Activated T-cell treated with anti-CD3 and anti-CD28 coated beads for 24 hours (primary cell): ENCODE data around the gene ZNF366.

Experiments
- DNase-seq: peaks from one replicate; pipeline ENCODE4 v3.0.0-alpha.2; 2020; ENCODE audit warnings: low read depth

Gene ZNF366

GRCh38 chr5:72518001-72518683 lies 10.9 kb upstream of the ZNF366 start:
- DNase-seq = no peak

GRCh38 chr5:72516916-72517315 lies 9.7 kb upstream of the ZNF366 start:
- no peak for DNase-seq

GRCh38 chr5:72515211-72515610 lies 8.0 kb upstream of the ZNF366 start:
- no peak for DNase-seq

GRCh38 chr5:72512593-72512860 lies 5.3 kb upstream of the ZNF366 start:
- no peak for DNase-seq

GRCh38 chr5:72511774-72512592 lies 4.8 kb upstream of the ZNF366 start:
- DNase-seq = no peak

GRCh38 chr5:72511366-72511765 lies 4.2 kb upstream of the ZNF366 start:
- DNase-seq = no peak

GRCh38 chr5:72510610-72511181 lies 3.5 kb upstream of the ZNF366 start:
- DNase-seq = no peak

GRCh38 chr5:72509401-72509800 lies 2.2 kb upstream of the ZNF366 start:
- no peak for DNase-seq

GRCh38 chr5:72508241-72509170 lies 1.3 kb upstream of the ZNF366 start:
- DNase-seq = no peak

- no peak for DNase-seq
Observed at GRCh38 chr5:72507907-72508238, 663 bp upstream of the ZNF366 start.

GRCh38 chr5:72506158-72506549 lies 1.1 kb downstream of the ZNF366 start:
- DNase-seq = no peak

- DNase-seq = no peak
Observed at GRCh38 chr5:72505539-72506157, 1.6 kb downstream of the ZNF366 start.

GRCh38 chr5:72505016-72505415 lies 2.2 kb downstream of the ZNF366 start:
- no peak for DNase-seq

- DNase-seq = no peak
Observed at GRCh38 chr5:72503888-72504491, 3.2 kb downstream of the ZNF366 start.

- DNase-seq = no peak
Observed at GRCh38 chr5:72501488-72501887, 5.7 kb downstream of the ZNF366 start.

- DNase-seq = no peak
Observed at GRCh38 chr5:72499730-72500129, 7.5 kb downstream of the ZNF366 start.

GRCh38 chr5:72499090-72499489 lies 8.1 kb downstream of the ZNF366 start:
- DNase-seq = no peak

GRCh38 chr5:72498284-72498683 lies 8.9 kb downstream of the ZNF366 start:
- DNase-seq = no peak

- no peak for DNase-seq
Observed at GRCh38 chr5:72497823-72498222, 9.4 kb downstream of the ZNF366 start.

GRCh38 chr5:72495410-72495809 lies 11.8 kb downstream of the ZNF366 start:
- no peak for DNase-seq

- DNase-seq = no peak
Observed at GRCh38 chr5:72494623-72495124, 12.5 kb downstream of the ZNF366 start.
